Fibroblast of peridontal ligament (primary cell): ENCODE data around the gene TAS2R31.
"Not testable (repeated sequence)": the region's sequence is repeated elsewhere in the genome, so short reads cannot be mapped to it uniquely, and the experiment has no call there.

Experiments
- DNase-seq: peaks from one replicate; pipeline ENCODE4 v3.0.0-alpha.2; 2010; ENCODE audit errors: extremely low read depth

TAS2R31 gene

GRCh38 chr12:11031307-11031706, at the start of gene TAS2R31:
Gene TAS2R31, minus strand, starts transcription at chr12:11031407. Its CDS starts 72 bp downstream, at chr12:11031335.
- DNase-seq = no peak

DNA sequence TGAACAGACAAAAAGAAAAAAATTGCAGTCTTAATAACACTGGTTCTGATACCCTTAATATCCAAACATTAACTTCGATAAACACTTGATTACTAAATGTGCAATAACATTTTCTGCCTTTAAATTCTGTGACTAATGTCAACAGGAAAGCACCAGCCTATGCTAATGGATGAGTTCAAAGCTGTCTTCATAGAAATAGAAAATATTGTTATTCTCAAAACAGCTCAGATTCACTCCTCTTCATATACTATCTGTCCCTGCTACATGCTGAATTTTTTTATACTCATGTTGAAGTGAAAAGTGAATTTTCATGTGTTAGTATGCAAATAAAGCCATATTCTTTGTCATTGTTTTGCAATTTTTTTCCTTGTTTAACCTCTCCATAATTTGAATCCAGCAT, 47.0 kb upstream of the TAS2R31 start:
- no peak for DNase-seq

GRCh38 chr12:11075642-11076041, 44.4 kb upstream of the TAS2R31 start:
- DNase-seq = no peak

- DNase-seq = no peak
These were observed 40.2 kb upstream of the TAS2R31 start for GRCh38 chr12:11071414-11071813.

GRCh38 chr12:11070999-11071398, 39.8 kb upstream of the TAS2R31 start:
- DNase-seq = no peak

DNA sequence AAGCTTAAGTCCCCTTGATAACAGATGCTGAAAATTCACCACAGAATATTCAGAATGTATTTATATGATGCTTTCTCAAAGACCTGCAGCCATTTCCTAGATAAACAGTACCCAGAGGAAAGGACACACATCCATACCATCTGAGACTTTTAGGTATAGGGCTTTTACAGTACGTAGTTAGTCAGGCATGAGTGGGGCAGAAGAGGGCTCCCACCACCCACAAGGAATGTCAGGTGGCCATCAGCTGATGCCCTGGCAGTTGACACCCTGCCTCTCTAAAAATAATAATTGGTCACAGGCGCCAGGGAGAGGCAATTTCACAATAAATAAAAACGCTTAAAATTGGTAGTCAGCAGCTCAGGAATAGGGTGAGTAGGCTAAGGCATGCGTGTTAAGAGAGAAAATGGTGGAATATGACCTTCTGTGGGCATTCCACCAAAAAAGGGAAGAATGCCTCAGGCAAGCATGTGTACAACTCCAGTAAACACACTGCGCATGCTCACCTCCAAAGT, 38.7 kb upstream of the TAS2R31 start:
- no peak for DNase-seq

DNA sequence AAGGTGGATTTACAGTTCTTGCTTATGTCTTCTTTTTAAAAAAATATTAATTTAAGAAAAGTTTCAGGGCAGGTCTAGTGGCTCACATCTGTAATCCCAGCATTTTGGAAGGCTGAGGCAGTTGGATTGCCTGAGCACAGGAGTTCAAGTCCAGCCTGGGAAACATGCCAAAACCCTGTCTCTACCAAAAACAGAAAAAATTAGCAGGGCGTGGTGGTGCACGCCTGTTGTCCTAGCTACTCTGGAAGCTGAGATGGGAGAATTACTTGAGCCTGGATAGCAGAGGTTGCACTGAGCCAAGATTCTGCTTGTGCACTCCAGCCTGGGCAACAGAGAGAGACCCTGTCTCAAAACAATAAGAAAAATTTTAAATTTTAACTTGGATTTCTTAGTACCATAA, 36.3 kb upstream of the TAS2R31 start:
- peak; percentile 14 for DNase-seq

- DNase-seq = not testable (repeated sequence)
These were observed 31.0 kb upstream of the TAS2R31 start, which contains the start of gene TAS2R46 for GRCh38 chr12:11062194-11062593. Gene TAS2R46, minus strand, starts transcription at chr12:11062294. Its CDS starts 0 bp downstream, at chr12:11062294.

DNA sequence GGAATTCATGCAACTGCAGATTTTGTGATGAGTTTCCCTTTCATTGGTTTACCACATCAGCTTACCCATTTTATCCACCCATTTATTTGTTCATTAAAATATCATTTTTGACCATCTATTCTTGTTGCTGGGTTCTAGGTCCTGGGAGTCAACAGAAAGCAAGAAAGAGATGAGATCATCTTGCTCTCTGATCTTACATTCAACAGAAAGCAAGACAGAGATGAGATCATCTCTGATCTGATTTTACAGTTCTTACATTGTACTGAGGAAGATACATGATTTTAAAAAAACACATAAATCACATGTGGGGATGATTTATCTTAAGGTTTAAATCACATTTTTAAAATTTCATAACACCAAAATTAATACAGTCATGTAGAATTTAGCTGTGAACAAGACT, 28.6 kb upstream of the TAS2R31 start:
- peak; percentile 27 for DNase-seq

GRCh38 chr12:11059041-11059440, 27.8 kb upstream of the TAS2R31 start:
- no peak for DNase-seq

- DNase-seq = no peak
These were observed 24.1 kb upstream of the TAS2R31 start for GRCh38 chr12:11055306-11055705.

GRCh38 chr12:11049806-11050531, 18.8 kb upstream of the TAS2R31 start:
- DNase-seq = not testable (repeated sequence)

DNA sequence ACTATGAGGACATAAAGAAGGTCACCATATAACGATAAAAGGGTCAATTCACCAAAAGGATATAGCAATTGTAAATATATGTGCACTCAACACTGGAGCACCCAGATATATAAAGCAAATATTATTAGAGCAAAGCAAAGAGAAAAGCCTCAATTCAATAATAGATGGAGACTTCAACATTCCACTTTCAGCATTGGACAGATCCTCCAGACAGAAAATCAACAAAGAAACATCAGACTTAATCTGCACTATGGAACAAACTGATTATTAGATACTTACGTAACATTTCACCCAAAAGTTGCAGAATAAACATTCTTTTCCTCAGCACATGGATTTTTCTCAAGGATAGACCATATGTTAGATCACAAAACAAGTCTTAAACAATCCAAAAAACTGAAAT, 10.2 kb upstream of the TAS2R31 start:
- DNase-seq = not testable (repeated sequence)

DNA sequence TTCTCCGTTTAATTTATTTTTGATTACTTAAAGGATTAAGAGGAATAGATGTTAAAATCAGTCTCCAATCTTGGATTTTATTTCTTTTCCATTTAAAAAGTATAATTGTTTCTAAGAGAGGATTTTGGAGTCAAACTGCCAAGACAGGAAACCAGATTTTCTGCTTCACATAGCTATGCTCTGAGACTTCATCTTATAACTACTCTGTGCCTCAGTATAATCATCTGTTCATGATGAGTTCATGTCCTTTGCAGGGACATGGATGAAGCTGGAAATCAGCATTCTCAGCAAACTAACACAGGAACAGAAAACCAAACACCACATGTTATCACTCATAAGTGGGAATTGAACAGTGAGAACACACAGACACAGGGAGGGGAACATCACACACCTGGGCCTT, 9.0 kb upstream of the TAS2R31 start:
- DNase-seq = no peak

DNA sequence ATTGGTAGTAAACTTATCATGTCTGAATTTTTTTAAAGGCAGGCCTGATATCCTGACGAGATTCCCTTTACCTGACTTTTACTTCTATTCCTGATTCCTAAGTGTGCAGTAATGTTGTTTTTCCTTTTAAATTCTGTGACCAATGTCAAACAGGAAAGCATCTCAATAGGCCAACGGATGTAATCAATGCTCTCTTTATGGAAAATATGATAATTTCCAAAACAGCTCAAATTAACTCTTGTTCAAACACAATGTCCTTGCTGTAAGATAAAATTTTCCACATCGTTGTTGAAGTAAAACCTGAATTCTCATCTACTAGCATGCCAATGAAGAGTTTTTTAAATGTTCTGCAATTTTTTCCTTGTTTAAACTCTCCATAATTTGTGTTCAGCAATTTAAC, 8.0 kb upstream of the TAS2R31 start:
- no peak for DNase-seq

GRCh38 chr12:11033959-11034358, 2.8 kb upstream of the TAS2R31 start:
- DNase-seq = not testable (repeated sequence)

GRCh38 chr12:11026118-11026517, 5.1 kb downstream of the TAS2R31 start:
- DNase-seq = no peak

DNA sequence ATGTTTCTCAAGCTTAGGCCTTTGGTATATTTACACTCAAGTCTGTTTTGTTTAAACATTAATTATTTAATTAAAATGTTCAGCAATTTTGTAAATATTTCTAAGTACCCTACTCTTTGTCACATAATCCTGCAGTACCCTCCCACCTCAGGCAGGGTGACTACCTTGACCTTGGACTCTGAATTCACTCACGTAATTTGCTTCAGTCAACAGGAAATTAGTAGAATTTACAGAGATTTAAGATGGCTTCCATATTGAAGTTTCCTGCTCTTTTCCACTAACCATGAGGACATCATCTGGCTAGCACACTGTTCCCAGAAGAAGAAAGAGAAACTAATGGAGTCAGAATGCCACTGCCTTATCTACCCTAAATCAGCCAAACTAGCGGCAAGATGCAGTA, 7.8 kb downstream of the TAS2R31 start:
- DNase-seq = no peak

GRCh38 chr12:11022520-11022919, 8.7 kb downstream of the TAS2R31 start, which contains the start of gene TAS2R19:
Gene TAS2R19, minus strand, starts transcription at chr12:11022620. Its CDS starts 49 bp downstream, at chr12:11022571.
- DNase-seq = no peak

- DNase-seq = no peak
These were observed 14.3 kb downstream of the TAS2R31 start for GRCh38 chr12:11016937-11017336.

GRCh38 chr12:11015775-11016430, 15.3 kb downstream of the TAS2R31 start:
- DNase-seq = no peak

DNA sequence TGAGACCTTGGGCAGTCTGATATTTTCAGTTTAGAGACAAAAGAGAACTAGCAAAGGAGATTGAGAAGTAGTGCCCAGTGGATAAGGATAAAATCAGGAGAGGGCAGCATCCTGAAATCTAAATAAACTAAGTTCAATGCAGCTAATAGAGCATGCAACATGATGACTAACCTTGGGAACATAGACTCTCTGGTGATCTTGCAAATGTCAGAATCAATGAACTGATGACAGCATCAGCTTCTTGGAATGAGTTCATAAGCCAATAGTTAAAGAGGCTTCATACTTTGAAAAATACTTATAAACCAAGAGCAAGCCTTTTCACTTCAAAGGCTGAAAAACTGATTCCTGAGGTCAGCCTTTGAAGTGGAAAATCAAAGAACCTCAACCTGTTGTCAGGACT, 17.0 kb downstream of the TAS2R31 start:
- peak; percentile 30 for DNase-seq

- DNase-seq = peak; percentile 11
These were observed 23.6 kb downstream of the TAS2R31 start for GRCh38 chr12:11007608-11008007.
